GM04504 (cell line): ENCODE results near the gene IGF1R.
A peak's percentile ranks its signal among the peaks of the same experiment; 100 is the strongest.

Experiments used
- DNase-seq: peaks from one replicate; pipeline ENCODE4 v3.0.0-alpha.2; 2012; ENCODE audit warnings: low read depth

The IGF1R gene

GRCh38 chr15:98909968-98910885 is 261.9 kb downstream of the IGF1R start:
- DNase-seq = no peak

GRCh38 chr15:98914626-98915025 is 266.3 kb downstream of the IGF1R start:
- DNase-seq = peak; percentile 66

GRCh38 chr15:98916826-98917225 is 268.5 kb downstream of the IGF1R start:
- no peak for DNase-seq

GRCh38 chr15:98917417-98917816 is 269.1 kb downstream of the IGF1R start:
- DNase-seq = no peak

GRCh38 chr15:98920091-98920880 is 271.9 kb downstream of the IGF1R start:
- DNase-seq = no peak

GRCh38 chr15:98923171-98923570 is 274.8 kb downstream of the IGF1R start:
- no peak for DNase-seq

GRCh38 chr15:98923579-98923978 is 275.2 kb downstream of the IGF1R start:
- no peak for DNase-seq

GRCh38 chr15:98924401-98925049 is 276.2 kb downstream of the IGF1R start:
- no peak for DNase-seq

GRCh38 chr15:98926236-98926635 is 277.9 kb downstream of the IGF1R start:
- no peak for DNase-seq

GRCh38 chr15:98927022-98927421 is 278.7 kb downstream of the IGF1R start:
- no peak for DNase-seq

GRCh38 chr15:98927996-98928395 is 279.7 kb downstream of the IGF1R start:
- no peak for DNase-seq

- no peak for DNase-seq
Measured at GRCh38 chr15:98930576-98930975, 282.2 kb downstream of the IGF1R start.

- DNase-seq = no peak
Measured at GRCh38 chr15:98931004-98931403, 282.7 kb downstream of the IGF1R start.

- DNase-seq = no peak
Measured at GRCh38 chr15:98933406-98933805, 285.1 kb downstream of the IGF1R start.

- DNase-seq = no peak
Measured at GRCh38 chr15:98935736-98936135, 287.4 kb downstream of the IGF1R start.

- no peak for DNase-seq
Measured at GRCh38 chr15:98937413-98938104, 289.2 kb downstream of the IGF1R start.

GRCh38 chr15:98938105-98938417 is 289.7 kb downstream of the IGF1R start:
- no peak for DNase-seq

GRCh38 chr15:98938799-98939198 is 290.5 kb downstream of the IGF1R start:
- DNase-seq = no peak

GRCh38 chr15:98939311-98940080 is 291.2 kb downstream of the IGF1R start:
- DNase-seq = no peak

GRCh38 chr15:98941595-98942255 is 293.4 kb downstream of the IGF1R start:
- no peak for DNase-seq

GRCh38 chr15:98942431-98942830 is 294.1 kb downstream of the IGF1R start:
- no peak for DNase-seq
